Body of pancreas (tissue), 4 donors: Measurements from ENCODE around the gene ATOH8. TPM values are rescaled to one million over a fixed set of nuclear protein-coding genes. Genes with fewer than 3 reads are reported as not detected.

ENCODE experiments used
- ATAC-seq: fragments of 150-250 bp; one replicate; pipeline ENCODE4 v1.9.1; 2016
- DNase-seq, 4 donors: peaks; one replicate each; pipeline ENCODE4 v3.0.0-alpha.2; 2019
- H3K27ac ChIP-seq, 4 donors: fragments of 200-600 bp; sonication (generic); 1 replicate in 3 of 4; 2 replicates in 1 of 4; pipeline versions ENCODE4 v1.5.1 to v1.6.1; 2016 to 2019; ENCODE audit warnings: mild to moderate bottlenecking in 1 of 4, mixed read lengths in 1 of 4, moderate library complexity in 1 of 4
- H3K27me3 ChIP-seq, 2 donors: fragments of 200-600 bp; sonication (generic); one replicate each; pipeline ENCODE4 v1.6.0; 2016; ENCODE audit warnings: mild to moderate bottlenecking in 1 of 2
- H3K36me3 ChIP-seq, 2 donors: fragments of 200-600 bp; sonication (generic); replicated peaks in 1 of 2; 2 replicates each; pipeline ENCODE4 v1.5.1; 2016; ENCODE audit warnings: low read depth in 2 of 2; ENCODE audit not compliant: insufficient read depth in 1 of 2
- H3K4me1 ChIP-seq: fragments of 200-600 bp; sonication (generic); one replicate; pipeline ENCODE4 v1.6.0; 2016
- H3K4me3 ChIP-seq, 2 donors: fragments of 200-600 bp; sonication (generic); 1 replicate in 1 of 2; 2 replicates in 1 of 2; pipeline ENCODE4 v1.5.1; 2016 to 2019
- H3K9me3 ChIP-seq, 3 donors: fragments of 200-600 bp; sonication (generic); 1 replicate in 2 of 3; 2 replicates in 1 of 3; pipeline ENCODE4 v1.5.1; 2016
- CTCF ChIP-seq, 7 experiments: fragments of 450-650 bp in 4 of 7; fragments of 200-600 bp in 3 of 7; sonication (generic) in 3 of 7; IDR thresholded peaks; one replicate each; pipeline ENCODE4 v1.5.1; 2016 to 2019; ENCODE audit warnings: antibody characterized with exemption in 7 of 7
- POLR2A ChIP-seq, 3 donors: fragments of 450-650 bp; IDR thresholded peaks; one replicate each; pipeline ENCODE4 v1.6.1; 2016; ENCODE audit warnings: antibody characterized with exemption in 3 of 3, mild to moderate bottlenecking in 2 of 3
- WGBS, 2 donors: methylation state at CpG; one replicate each; pipeline ENCODE4 v1.1.5; 2017; 5-methylcytosine and 5-hydroxymethylcytosine counted together
- intact Hi-C: fragments of 100-400 bp; cut with DNase I; formaldehyde crosslinking; loops from one replicate; pipeline ENCODE4 v1.15.1; 2023
- total RNA-seq, 2 donors: library from RNA; depleted of rRNA; stranded (reverse); fragments of >200 nt; gene quantifications; one replicate each; pipeline ENCODE4 v1.1.0, GENCODE V29; 2016

The ATOH8 gene
- total RNA-seq, 2 donors from 2014 or later = 12.9 to 14.5 TPM

GRCh38 chr2:85804583-85804982, 50.8 kb downstream of the ATOH8 start:
- H3K4me1 ChIP-seq = peaks cover 14% of the 10 kb centered on the region
- H3K36me3 ChIP-seq = no peaks in the 10 kb centered on the region
- DNase-seq (no peak), ATAC-seq (no peak)
- no peak for TF ChIP-seq POLR2A (IDR thresholded peaks at IDR 0.05)
- peak in 6 of 7 experiments; percentile 46 to 57 (median 51) for TF ChIP-seq CTCF (IDR thresholded peaks at IDR 0.05)
- H3K27me3 ChIP-seq = no peaks in the 10 kb centered on the region
- 0% methylated on average over 1 of the region's 1 CpG for WGBS, 2 donors
- no peak overlapping the region for H3K4me3 ChIP-seq
- no peaks in the 10 kb centered on the region for H3K9me3 ChIP-seq
- intact Hi-C loops = no loop called here
- no peak overlapping the region for H3K27ac ChIP-seq

GRCh38 chr2:85806358-85807118, 52.7 kb downstream of the ATOH8 start:
- H3K27ac ChIP-seq = peak overlapping the region in 2 of 4 donors; percentile 39 to 44
- H3K36me3 ChIP-seq = no peaks in the 10 kb centered on the region
- intact Hi-C loops = no loop called here
- peaks cover 14% of the 10 kb centered on the region for H3K4me1 ChIP-seq
- no peaks in the 10 kb centered on the region for H3K9me3 ChIP-seq
- ATAC-seq = peak; percentile 91
- peak in 1 of 7 experiments; percentile 4 for TF ChIP-seq CTCF (IDR thresholded peaks at IDR 0.05)
- no peak for TF ChIP-seq POLR2A (IDR thresholded peaks at IDR 0.05)
- H3K27me3 ChIP-seq = no peaks in the 10 kb centered on the region
- 42 to 48% methylated on average over 4 of the region's 4 CpGs for WGBS, 2 donors
- no peak overlapping the region for H3K4me3 ChIP-seq
- DNase-seq = no peak

- Histone ChIP-seq H3K4me3 (no peak overlapping the region), H3K36me3 (no peaks in the 10 kb centered on the region), H3K4me1 (peaks cover 14% of the 10 kb centered on the region), H3K27ac (no peak overlapping the region), H3K27me3 (no peaks in the 10 kb centered on the region), H3K9me3 (no peaks in the 10 kb centered on the region)
- intact Hi-C loops = no loop called here
- 85 to 93% methylated on average over 3 of the region's 3 CpGs for WGBS, 2 donors
- no peak for ATAC-seq
- TF ChIP-seq POLR2A (IDR thresholded peaks at IDR 0.05) = no peak
- no peak for TF ChIP-seq CTCF (IDR thresholded peaks at IDR 0.05)
- DNase-seq = no peak
Measured at GRCh38 chr2:85807756-85808155, 54.0 kb downstream of the ATOH8 start.

- Histone ChIP-seq H3K4me1 (peaks cover 24% of the 10 kb centered on the region), H3K36me3 (no peaks in the 10 kb centered on the region), H3K4me3 (no peak overlapping the region), H3K27me3 (no peaks in the 10 kb centered on the region), H3K9me3 (no peaks in the 10 kb centered on the region), H3K27ac (no peak overlapping the region)
- DNase-seq (no peak), ATAC-seq (no peak)
- TF ChIP-seq CTCF (IDR thresholded peaks at IDR 0.05) (no peak), POLR2A (IDR thresholded peaks at IDR 0.05) (no peak)
- 67 to 76% methylated on average over 12 to 16 of the region's 16 CpGs for WGBS, 2 donors
- intact Hi-C loops = loop anchor here (5.0 kb wide), 2 partner anchors 63 to 78 kb away; no protein-coding TSS in a partner anchor
Measured at GRCh38 chr2:85810371-85811179, 56.8 kb downstream of the ATOH8 start.
